SK-N-MC (cell line): ENCODE results near the gene KRT36.

Source experiments
- DNase-seq: peaks from one replicate; pipeline ENCODE4 v3.0.0-alpha.2; 2011; ENCODE audit warnings: low read depth, low spot score
- H3K27ac ChIP-seq: fragments of 200-600 bp; sonication (generic); 2 replicates; pipeline ENCODE4 v1.5.1; 2016; ENCODE audit warnings: mixed run types
- H3K36me3 ChIP-seq: fragments of 200-600 bp; sonication (generic); 2 replicates; pipeline ENCODE4 v1.6.1; 2017; ENCODE audit warnings: antibody characterized with exemption, low read length, mixed read lengths; ENCODE audit not compliant: insufficient read depth
- H3K4me3 ChIP-seq: fragments of 200-600 bp; sonication (generic); 2 replicates; pipeline ENCODE4 v1.5.1; 2016
- H3K9ac ChIP-seq: fragments of 200-600 bp; sonication (generic); 2 replicates; pipeline ENCODE4 v1.8.0; 2017; ENCODE audit warnings: mixed run types, mixed read lengths; ENCODE audit not compliant: insufficient read length
- H3K9me3 ChIP-seq: fragments of 200-600 bp; sonication (generic); 2 replicates; pipeline ENCODE4 v1.6.1; 2017; ENCODE audit warnings: low read depth, mild to moderate bottlenecking, antibody characterized with exemption, low read length, moderate library complexity, mixed read lengths
- EZH2 ChIP-seq: fragments of 200-600 bp; sonication (generic); IDR thresholded peaks from one replicate; pipeline ENCODE4 v1.6.1; 2017; ENCODE audit warnings: antibody characterized with exemption
- FOXP2 ChIP-seq: optimal IDR thresholded peaks from 2 replicates; pipeline ENCODE3; 2011; ENCODE audit warnings: mild to moderate bottlenecking, moderate library complexity; ENCODE audit not compliant: insufficient read depth; ENCODE audit errors: extremely low read length, control extremely low read depth
- POLR2AphosphoS5 ChIP-seq: IDR thresholded peaks from 2 replicates; pipeline ENCODE4 v1.6.1; 2012; ENCODE audit warnings: mild to moderate bottlenecking, low read depth, low read length, borderline replicate concordance

Gene KRT36

DNA sequence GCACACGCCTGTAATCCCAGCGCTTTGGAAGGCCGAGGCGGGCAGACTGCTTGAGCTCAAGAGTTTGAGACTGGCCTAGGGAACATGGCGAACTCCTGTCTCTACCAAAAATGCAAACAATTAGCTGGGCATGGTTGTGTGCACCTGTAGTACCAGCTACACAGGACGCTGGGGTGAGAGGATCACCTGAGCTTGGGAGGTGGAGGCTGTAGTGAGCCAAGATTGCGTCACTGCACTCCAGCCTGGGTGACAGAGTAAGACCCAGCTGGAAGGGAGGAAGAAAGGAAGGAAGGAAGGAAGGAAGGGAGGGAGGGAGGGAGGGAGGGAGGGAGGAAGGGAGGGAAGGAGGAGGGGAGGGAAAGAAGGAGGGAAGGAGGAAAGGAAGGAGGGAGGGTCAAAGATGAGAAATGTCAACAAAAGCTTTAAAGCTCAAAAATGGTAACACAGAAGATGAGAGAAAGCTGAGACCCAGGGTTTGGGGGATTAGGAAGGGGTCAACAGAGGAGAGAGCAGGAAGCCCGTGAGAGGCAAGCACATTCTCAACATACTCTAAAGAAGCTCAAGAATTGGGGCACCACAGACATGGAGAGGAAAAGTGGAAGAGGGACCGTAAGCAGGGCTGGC lies 43.3 kb upstream of the KRT36 start:
- no peak overlapping the region for H3K4me3 ChIP-seq
- H3K36me3 ChIP-seq = no peaks in the 10 kb centered on the region
- no peak overlapping the region for H3K9ac ChIP-seq
- no peak for DNase-seq
- TF ChIP-seq EZH2 = no peak
- no peak for TF ChIP-seq POLR2AphosphoS5
- no peak for TF ChIP-seq FOXP2
- H3K27ac ChIP-seq = no peak overlapping the region
- H3K9me3 ChIP-seq = no peaks in the 10 kb centered on the region

DNA sequence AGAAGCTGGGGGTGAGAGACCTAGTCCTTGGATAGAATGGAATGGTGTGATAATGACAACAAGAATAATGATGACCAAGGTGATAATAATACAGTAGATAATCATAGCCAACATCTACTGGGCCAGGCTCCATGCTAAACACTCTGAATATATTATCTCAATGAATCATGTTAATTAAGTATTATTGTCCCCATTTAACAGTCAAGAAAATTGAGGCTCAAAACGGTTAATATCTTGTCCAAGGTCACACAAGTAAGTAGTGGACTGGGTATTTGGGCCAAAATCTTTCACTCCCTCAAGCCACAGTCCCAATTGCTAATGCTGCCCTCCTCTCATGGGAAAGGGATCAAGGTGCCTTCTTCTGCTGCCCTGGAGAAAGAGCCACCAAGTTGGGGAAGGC lies 42.3 kb upstream of the KRT36 start:
- no peak overlapping the region for H3K9ac ChIP-seq
- H3K36me3 ChIP-seq = no peaks in the 10 kb centered on the region
- no peak for DNase-seq
- H3K27ac ChIP-seq = no peak overlapping the region
- H3K9me3 ChIP-seq = no peaks in the 10 kb centered on the region
- no peak overlapping the region for H3K4me3 ChIP-seq
- TF ChIP-seq EZH2 (no peak), POLR2AphosphoS5 (no peak), FOXP2 (no peak)

DNA sequence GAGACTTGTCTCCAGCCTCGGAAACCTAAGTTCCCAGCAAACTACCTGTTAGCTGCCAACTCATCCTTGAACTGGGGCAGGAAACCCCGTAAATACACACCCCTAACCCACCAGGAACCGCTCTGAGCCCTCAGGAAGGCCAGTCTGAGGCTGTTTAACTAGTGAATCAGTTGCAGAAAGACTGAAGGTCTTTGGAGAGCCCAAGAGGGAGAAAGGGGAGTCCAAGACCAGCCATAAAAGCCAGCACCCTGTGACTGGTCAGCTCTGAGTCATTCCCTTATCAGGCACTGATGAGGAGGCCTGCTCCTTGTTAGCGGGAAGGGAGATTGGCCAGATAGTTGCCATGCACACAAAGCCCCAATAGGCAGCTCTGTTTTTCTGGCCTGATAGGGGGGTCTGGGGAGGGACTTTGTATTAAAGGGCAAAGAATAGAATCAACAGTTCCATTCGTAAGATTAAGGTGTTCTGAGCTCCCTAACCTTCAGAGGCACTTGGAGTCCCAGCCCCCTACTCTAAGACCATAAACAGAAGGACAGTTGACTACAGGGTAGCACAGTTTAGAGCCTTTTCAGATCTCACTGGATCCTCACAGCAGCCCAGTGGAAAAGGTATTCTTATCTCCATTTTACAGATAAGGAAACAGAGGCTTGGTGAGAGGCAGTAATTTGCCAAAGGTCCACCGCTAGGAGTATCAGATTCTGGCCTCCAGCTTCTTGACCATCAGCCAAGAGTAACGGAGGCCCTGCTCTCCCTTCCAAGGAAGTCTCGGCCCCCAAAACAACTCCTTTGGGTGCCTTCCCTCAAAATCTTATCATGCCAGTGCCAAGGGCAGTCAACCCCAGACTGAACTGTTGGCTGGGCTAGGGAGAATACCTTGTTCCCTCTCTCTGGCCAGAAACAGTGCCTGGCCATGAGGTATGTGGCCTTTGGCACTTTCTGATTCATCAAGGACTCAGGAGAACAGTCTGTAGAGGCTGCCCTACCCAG lies 40.6 kb upstream of the KRT36 start:
- H3K4me3 ChIP-seq = no peak overlapping the region
- H3K27ac ChIP-seq = no peak overlapping the region
- H3K9me3 ChIP-seq = no peaks in the 10 kb centered on the region
- H3K36me3 ChIP-seq = no peaks in the 10 kb centered on the region
- no peak overlapping the region for H3K9ac ChIP-seq
- TF ChIP-seq POLR2AphosphoS5 = no peak
- no peak for TF ChIP-seq FOXP2
- no peak for TF ChIP-seq EZH2
- DNase-seq = no peak

DNA sequence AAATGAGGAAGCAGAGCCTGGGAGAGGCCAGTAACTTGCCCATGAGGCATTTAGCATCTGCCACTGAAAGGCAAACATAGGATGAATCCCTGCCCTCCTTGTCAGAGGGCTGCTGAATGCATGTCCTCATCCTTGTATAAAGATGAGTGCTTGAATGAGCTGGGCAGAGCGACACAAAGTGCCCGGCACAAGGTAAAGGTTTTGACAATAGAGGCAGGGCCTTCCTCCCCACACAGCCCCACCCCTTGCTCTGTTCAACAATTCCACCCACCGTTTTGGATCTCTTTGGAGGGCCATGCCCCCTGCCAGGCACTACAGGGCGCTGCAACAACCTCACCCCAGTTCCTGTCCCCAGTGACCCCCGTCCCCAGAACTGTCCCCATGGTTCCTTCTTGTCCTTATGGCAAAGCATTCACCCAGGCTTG lies 39.8 kb upstream of the KRT36 start:
- no peak for DNase-seq
- H3K9ac ChIP-seq = no peak overlapping the region
- no peak overlapping the region for H3K4me3 ChIP-seq
- TF ChIP-seq EZH2 = no peak
- no peak for TF ChIP-seq POLR2AphosphoS5
- no peak for TF ChIP-seq FOXP2
- no peaks in the 10 kb centered on the region for H3K36me3 ChIP-seq
- H3K9me3 ChIP-seq = no peaks in the 10 kb centered on the region
- no peak overlapping the region for H3K27ac ChIP-seq

DNA sequence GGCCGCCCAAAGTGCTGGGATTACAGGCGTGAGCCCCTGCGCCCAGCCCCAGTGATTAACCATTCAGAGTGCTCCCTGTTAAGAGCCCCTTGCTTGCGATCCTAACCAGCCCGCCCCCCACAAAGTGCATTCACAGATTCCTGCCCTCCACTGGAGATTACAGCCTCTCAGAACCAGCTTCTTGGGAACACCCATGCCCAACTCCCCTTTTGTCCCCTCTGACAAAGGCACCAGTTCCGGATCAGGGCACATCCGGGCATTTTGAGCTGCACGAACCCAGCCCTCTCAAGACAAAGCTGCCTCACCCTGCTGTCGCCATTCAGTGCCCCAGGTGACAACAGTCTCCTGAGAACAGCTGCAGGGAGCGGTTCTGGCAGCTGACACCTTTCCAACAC lies 39.2 kb upstream of the KRT36 start:
- DNase-seq = no peak
- no peaks in the 10 kb centered on the region for H3K9me3 ChIP-seq

DNA sequence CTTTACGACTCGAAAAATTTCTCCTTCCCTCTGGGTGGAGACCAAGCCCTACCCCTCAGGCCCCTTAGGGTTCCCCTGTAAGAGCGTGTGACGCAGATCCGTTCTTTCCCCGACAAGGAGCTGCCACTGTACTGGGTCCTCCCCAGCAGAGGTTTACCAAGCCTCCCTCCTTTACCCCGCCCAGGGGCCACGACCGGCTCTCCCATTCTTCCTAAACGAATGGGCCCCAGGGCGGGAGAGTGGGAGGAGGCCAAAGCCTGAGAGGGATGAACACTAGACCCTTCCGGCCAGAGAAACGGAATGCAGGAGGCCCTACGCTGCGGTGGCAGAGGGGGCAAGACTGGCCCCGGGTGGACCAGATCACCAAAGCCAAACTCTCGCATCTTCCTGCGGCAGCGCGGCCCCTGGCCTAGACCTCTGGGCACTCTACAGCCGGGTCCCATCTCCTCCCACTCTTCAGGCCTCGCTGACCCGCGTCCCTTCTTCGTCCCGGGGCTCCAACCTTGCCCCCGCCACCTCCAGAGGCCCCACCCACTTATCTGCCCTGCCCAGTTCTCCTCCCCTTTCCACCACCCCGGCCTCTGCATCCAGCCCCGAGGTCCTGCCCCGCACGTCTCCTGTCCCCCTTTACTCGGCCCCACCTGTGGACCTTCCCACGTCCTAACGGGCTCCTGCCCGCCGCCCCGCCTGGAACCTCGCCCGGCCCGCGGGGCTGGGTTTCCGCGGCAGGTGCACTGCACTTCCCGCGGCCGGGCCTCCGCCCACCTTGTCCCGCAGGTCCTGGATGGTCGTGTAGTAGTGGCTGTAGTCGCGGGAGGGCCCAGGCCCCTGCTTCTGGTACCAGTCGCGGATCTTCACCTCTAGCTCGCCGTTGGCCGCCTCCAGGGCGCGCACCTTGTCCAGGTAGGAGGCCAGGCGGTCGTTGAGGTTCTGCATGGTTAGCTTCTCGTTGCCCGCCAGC lies 37.6 kb upstream of the KRT36 start:
- no peak overlapping the region for H3K9ac ChIP-seq
- TF ChIP-seq FOXP2 (no peak), EZH2 (no peak), POLR2AphosphoS5 (no peak)
- H3K27ac ChIP-seq = no peak overlapping the region
- DNase-seq = no peak
- no peaks in the 10 kb centered on the region for H3K36me3 ChIP-seq
- H3K9me3 ChIP-seq = no peaks in the 10 kb centered on the region
- H3K4me3 ChIP-seq = no peak overlapping the region

More for the DNA sequence above, 39.2 kb upstream of the KRT36 start:
- TF ChIP-seq POLR2AphosphoS5 (no peak), EZH2 (no peak), FOXP2 (no peak)
- Histone ChIP-seq H3K36me3 (no peaks in the 10 kb centered on the region), H3K4me3 (no peak overlapping the region), H3K9ac (no peak overlapping the region), H3K27ac (no peak overlapping the region)

DNA sequence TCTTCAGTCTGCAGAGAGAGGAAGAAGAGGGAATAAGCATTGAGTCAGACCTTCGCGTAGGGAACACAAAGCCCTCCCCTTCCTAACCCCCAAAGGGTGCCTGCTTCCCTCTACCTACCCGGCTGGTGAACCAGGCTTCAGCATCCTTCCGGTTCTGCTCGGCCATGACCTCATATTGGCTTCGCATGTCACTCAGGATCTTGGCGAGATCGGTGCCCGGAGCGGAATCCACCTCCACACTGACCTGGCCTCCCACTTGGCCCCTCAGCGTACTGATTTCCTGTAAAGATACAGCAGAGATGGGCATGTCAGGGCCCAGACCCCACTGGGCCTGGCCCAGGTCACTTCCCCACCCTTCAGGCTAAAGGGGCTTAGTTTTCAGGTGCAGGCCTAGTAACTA lies 34.6 kb upstream of the KRT36 start:
- no peak for TF ChIP-seq FOXP2
- no peak for TF ChIP-seq POLR2AphosphoS5
- TF ChIP-seq EZH2 = no peak
- no peak overlapping the region for H3K27ac ChIP-seq
- H3K36me3 ChIP-seq = no peaks in the 10 kb centered on the region
- no peak overlapping the region for H3K4me3 ChIP-seq
- no peaks in the 10 kb centered on the region for H3K9me3 ChIP-seq
- no peak for DNase-seq
- no peak overlapping the region for H3K9ac ChIP-seq

DNA sequence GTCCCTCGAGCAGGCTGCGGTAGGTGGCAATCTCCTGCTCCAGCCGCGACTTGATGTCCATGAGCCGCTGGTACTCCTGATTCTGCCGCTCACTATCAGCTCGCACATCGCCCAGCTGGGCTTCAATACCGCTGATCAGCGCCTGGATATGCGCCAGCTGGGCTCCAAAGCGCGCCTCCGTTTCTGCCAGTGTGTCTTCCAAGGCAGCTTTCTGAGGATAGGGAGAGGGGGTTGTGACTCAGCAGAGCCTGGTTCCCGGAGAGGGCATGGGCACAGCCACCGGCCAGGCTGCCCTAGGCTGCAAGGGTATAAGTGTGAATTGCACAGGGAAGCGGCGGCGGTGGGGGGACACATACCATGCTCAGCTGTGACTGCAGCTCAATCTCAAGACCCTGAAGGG lies 34.1 kb upstream of the KRT36 start:
- TF ChIP-seq POLR2AphosphoS5 = no peak
- TF ChIP-seq EZH2 = no peak
- TF ChIP-seq FOXP2 = no peak
- H3K4me3 ChIP-seq = no peak overlapping the region
- H3K9ac ChIP-seq = no peak overlapping the region
- DNase-seq = no peak
- no peak overlapping the region for H3K27ac ChIP-seq
- no peaks in the 10 kb centered on the region for H3K9me3 ChIP-seq
- H3K36me3 ChIP-seq = no peaks in the 10 kb centered on the region

DNA sequence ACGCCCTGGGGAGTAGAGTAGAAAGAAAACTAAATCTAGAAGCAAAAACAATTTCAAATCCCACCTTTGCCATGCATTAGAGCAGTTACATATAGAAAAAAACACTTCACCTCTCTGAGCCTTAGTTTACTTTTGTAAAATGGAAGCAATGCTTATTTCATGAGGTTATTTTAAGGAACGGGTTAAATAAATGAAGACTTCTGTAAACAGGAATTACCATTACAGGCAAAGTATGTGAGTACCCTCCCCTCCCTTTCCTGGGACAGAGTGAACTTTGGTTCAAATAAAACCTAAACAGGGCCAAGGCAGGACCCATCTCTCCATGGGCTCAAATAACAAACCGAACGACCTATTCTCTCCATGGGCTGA lies 33.5 kb upstream of the KRT36 start:
- Histone ChIP-seq H3K9me3 (no peaks in the 10 kb centered on the region), H3K36me3 (no peaks in the 10 kb centered on the region), H3K27ac (no peak overlapping the region), H3K9ac (no peak overlapping the region), H3K4me3 (no peak overlapping the region)
- DNase-seq = no peak
- TF ChIP-seq FOXP2 (no peak), POLR2AphosphoS5 (no peak), EZH2 (no peak)
